Measurements from ENCODE around the gene SCUBE1.

Gene SCUBE1

DNA sequence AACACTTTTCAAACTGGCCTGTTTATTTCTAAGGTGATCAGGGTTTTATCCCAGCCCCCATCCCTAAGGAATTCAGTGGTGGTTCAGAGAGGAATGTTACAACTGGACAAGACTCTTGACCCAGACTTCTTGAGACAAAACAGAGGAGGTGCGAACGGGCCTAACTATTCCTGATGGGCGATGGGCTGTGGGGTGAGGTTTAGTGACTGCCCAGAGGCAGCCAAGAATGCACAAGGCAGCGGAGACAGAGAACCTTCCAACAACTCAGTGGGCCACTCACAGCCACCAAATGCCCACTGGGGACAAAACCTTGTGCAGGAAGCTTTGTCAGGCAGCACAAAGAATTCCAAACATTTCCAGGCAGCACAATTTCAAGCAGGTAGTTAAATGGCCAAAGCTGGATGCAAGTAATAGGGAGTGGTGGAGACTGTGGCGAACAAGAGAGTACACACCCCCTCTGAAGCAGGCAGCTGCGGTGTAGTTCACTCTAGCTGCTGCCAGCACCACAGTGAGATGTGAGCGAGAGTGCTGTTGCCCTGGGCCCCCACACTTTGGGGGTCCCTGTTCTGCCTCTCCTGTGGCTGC is 29.2 kb downstream of the SCUBE1 start:
- TF ChIP-seq EZH2 (IDR thresholded peaks at IDR 0.05; ENCODE audit: borderline replicate concordance, low read length) = no peak
- TF ChIP-seq, protein P1, sequence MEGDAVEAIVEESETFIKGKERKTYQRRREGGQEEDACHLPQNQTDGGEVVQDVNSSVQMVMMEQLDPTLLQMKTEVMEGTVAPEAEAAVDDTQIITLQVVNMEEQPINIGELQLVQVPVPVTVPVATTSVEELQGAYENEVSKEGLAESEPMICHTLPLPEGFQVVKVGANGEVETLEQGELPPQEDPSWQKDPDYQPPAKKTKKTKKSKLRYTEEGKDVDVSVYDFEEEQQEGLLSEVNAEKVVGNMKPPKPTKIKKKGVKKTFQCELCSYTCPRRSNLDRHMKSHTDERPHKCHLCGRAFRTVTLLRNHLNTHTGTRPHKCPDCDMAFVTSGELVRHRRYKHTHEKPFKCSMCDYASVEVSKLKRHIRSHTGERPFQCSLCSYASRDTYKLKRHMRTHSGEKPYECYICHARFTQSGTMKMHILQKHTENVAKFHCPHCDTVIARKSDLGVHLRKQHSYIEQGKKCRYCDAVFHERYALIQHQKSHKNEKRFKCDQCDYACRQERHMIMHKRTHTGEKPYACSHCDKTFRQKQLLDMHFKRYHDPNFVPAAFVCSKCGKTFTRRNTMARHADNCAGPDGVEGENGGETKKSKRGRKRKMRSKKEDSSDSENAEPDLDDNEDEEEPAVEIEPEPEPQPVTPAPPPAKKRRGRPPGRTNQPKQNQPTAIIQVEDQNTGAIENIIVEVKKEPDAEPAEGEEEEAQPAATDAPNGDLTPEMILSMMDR (IDR thresholded peaks at IDR 0.05; ENCODE audit: low read length) = no peak
- Histone ChIP-seq H3K27ac (ENCODE audit: low read depth, low read length, poor library complexity, severe bottlenecking) (no peak overlapping the region), H3K4me3 (ENCODE audit: low read depth, low read length, poor library complexity, severe bottlenecking) (no peak overlapping the region), H3K79me2 (ENCODE audit: insufficient read depth, low read length) (no peaks in the 10 kb centered on the region), H3K36me3 (ENCODE audit: insufficient read depth, low read length) (no peaks in the 10 kb centered on the region), H3K9me2 (ENCODE audit: low read depth, low read length) (no peaks in the 10 kb centered on the region), H3K4me2 (ENCODE audit: low read length) (no peak overlapping the region), H3K27me3 (ENCODE audit: insufficient read depth, low read length) (no peaks in the 10 kb centered on the region), H3K4me1 (ENCODE audit: insufficient read depth, low read length, severe bottlenecking) (no peaks in the 10 kb centered on the region), H2AFZ (ENCODE audit: low read length) (no peak overlapping the region), H4K20me1 (ENCODE audit: insufficient read depth, low read length) (no peaks in the 10 kb centered on the region), H3K9me3 (ENCODE audit: low read length) (no peaks in the 10 kb centered on the region), H3K9ac (ENCODE audit: low read length) (no peak overlapping the region), H3F3A (ENCODE audit: insufficient read depth, low read length) (no peaks in the 10 kb centered on the region)

DNA sequence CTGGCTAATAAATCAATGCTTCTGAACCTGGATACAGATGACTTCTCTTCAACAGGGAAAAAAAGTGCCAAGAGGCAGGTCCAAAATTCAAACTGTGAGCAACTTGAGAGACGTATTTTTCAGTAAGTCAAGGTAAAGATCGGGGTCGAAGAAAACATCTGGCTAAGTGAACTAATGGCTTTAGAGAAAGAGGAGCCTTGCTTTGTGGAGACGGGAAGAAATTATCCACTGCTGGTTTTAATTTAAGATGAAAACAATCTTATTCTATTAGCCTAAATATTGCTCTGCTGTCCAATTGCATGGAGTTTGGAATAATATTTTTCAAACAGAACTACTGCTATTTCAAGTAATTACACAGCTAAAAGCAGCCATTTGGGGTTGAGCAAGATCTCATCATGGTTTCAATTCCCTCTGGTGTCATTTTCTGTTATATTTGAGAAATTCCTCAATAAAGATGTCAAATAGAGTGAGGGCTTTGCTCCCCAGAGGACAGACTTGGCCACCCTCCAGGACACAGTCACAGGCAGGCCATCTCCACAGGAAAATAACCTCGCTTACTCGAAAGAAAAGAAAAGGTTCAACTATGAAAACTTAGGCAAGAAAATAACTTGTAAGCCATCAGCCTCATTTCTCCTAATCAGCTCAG is 29.8 kb downstream of the SCUBE1 start:
- no peak overlapping the region for H3K4me2 ChIP-seq (ENCODE audit: low read length)
- H3F3A ChIP-seq (ENCODE audit: insufficient read depth, low read length) = no peaks in the 10 kb centered on the region
- no peaks in the 10 kb centered on the region for H3K36me3 ChIP-seq (ENCODE audit: insufficient read depth, low read length)
- H3K4me1 ChIP-seq (ENCODE audit: insufficient read depth, low read length, severe bottlenecking) = no peaks in the 10 kb centered on the region
- no peaks in the 10 kb centered on the region for H4K20me1 ChIP-seq (ENCODE audit: insufficient read depth, low read length)
- H3K4me3 ChIP-seq (ENCODE audit: low read depth, low read length, poor library complexity, severe bottlenecking) = no peak overlapping the region
- H2AFZ ChIP-seq (ENCODE audit: low read length) = no peak overlapping the region
- TF ChIP-seq, protein P1 (IDR thresholded peaks at IDR 0.05; ENCODE audit: low read length) = no peak
- TF ChIP-seq EZH2 (IDR thresholded peaks at IDR 0.05; ENCODE audit: borderline replicate concordance, low read length) = no peak
- no peaks in the 10 kb centered on the region for H3K27me3 ChIP-seq (ENCODE audit: insufficient read depth, low read length)
- no peaks in the 10 kb centered on the region for H3K9me2 ChIP-seq (ENCODE audit: low read depth, low read length)
- H3K9ac ChIP-seq (ENCODE audit: low read length) = no peak overlapping the region
- H3K79me2 ChIP-seq (ENCODE audit: insufficient read depth, low read length) = no peaks in the 10 kb centered on the region
- no peaks in the 10 kb centered on the region for H3K9me3 ChIP-seq (ENCODE audit: low read length)
- H3K27ac ChIP-seq (ENCODE audit: low read depth, low read length, poor library complexity, severe bottlenecking) = no peak overlapping the region

DNA sequence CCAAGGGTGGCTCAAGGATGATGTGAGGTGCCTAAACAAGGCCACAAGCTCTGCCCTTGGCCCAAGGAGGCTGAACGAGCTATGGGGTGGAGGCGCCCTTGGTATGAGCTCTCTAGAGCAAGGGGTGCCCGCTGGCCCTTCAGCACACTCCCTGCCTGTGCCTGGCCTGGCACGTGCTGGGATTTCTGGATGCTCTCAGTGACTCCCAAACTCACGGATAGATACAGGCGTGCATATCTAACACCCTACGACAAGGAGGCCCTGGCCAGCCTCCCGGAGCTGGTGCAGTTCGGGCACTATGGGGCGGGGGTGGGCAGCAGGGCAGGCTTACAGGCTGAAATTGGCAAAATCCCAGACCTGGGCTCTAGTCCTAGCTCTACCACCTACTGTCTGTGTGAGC is 30.6 kb downstream of the SCUBE1 start:
- no peak overlapping the region for H3K9ac ChIP-seq (ENCODE audit: low read length)
- H3K4me2 ChIP-seq (ENCODE audit: low read length) = no peak overlapping the region
- H3K9me2 ChIP-seq (ENCODE audit: low read depth, low read length) = no peaks in the 10 kb centered on the region
- H3K27me3 ChIP-seq (ENCODE audit: insufficient read depth, low read length) = peaks cover 2% of the 10 kb centered on the region; the same call in 1 of the 2 replicates
- no peak overlapping the region for H2AFZ ChIP-seq (ENCODE audit: low read length)
- no peak overlapping the region for H3K4me3 ChIP-seq (ENCODE audit: low read depth, low read length, poor library complexity, severe bottlenecking)
- no peaks in the 10 kb centered on the region for H3K36me3 ChIP-seq (ENCODE audit: insufficient read depth, low read length)
- no peak overlapping the region for H3K27ac ChIP-seq (ENCODE audit: low read depth, low read length, poor library complexity, severe bottlenecking)
- no peaks in the 10 kb centered on the region for H3K79me2 ChIP-seq (ENCODE audit: insufficient read depth, low read length)
- no peak for TF ChIP-seq EZH2 (IDR thresholded peaks at IDR 0.05; ENCODE audit: borderline replicate concordance, low read length)
- TF ChIP-seq, protein P1 (IDR thresholded peaks at IDR 0.05; ENCODE audit: low read length) = no peak
- H4K20me1 ChIP-seq (ENCODE audit: insufficient read depth, low read length) = no peaks in the 10 kb centered on the region
- H3F3A ChIP-seq (ENCODE audit: insufficient read depth, low read length) = no peaks in the 10 kb centered on the region
- no peaks in the 10 kb centered on the region for H3K4me1 ChIP-seq (ENCODE audit: insufficient read depth, low read length, severe bottlenecking)
- H3K9me3 ChIP-seq (ENCODE audit: low read length) = no peaks in the 10 kb centered on the region

Data from OCI-LY1 (cell line).